ENCODE data around the gene PAQR3. TPM values are rescaled to one million over a fixed set of nuclear protein-coding genes. Genes with fewer than 3 reads are reported as not detected.

PAQR3 gene
- total and polyA plus RNA-seq, 9 of the 15 experiments (the other 6 are each of a cell fraction or from before 2014, with no cell fraction given): 10.7 to 77.1 (median 31.6) TPM

- H3K4me1 ChIP-seq (replicated peaks in 1 of 2; ENCODE audit: control insufficient read depth in 2 of 2, insufficient read depth in 2 of 2, low read length in 2 of 2): peaks cover 0 to 2% of the 10 kb centered on the region in 2 experiments; a peak in 1 of 5 replicates
- no TSS peak for BruUV-seq (replicated peaks)
- ATAC-seq (no peak), DNase-seq (ENCODE audit: extremely low read depth in 1 of 4, low spot score in 3 of 4) (no peak), FAIRE-seq (peak; percentile 35)
- H3K9me3 ChIP-seq (replicated peaks; ENCODE audit: control insufficient read depth, insufficient read depth, low read depth, low read length): no peaks in the 10 kb centered on the region
- TF ChIP-seq MYC (IDR thresholded peaks at IDR 0.05; ENCODE audit: low read depth, low read length) (no peak), MYC (CRISPR knock-in tag; IDR thresholded peaks at IDR 0.05; ENCODE audit: borderline replicate concordance, low read depth) (no peak), MTA3 (IDR thresholded peaks at IDR 0.05; ENCODE audit: borderline replicate concordance) (no peak), BDP1 (IDR thresholded peaks at IDR 0.05; ENCODE audit: insufficient read depth, insufficient read length) (no peak), SIRT6 (IDR thresholded peaks at IDR 0.05; ENCODE audit: low read depth, low read length) (no peak), KLF6 (CRISPR knock-in tag; IDR thresholded peaks at IDR 0.05; ENCODE audit: borderline replicate concordance) (no peak), ZC3H8 (IDR thresholded peaks at IDR 0.05) (no peak), ARID4B (CRISPR knock-in tag; IDR thresholded peaks at IDR 0.05) (no peak), CBX2 (IDR thresholded peaks at IDR 0.05; ENCODE audit: insufficient read depth, low read length, poor library complexity, severe bottlenecking) (no peak), TCF7 (IDR thresholded peaks at IDR 0.05; ENCODE audit: borderline replicate concordance) (no peak), HMG20A (CRISPR knock-in tag; conservative IDR thresholded peaks at IDR 0.05) (no peak), ZNF696 (CRISPR knock-in tag; conservative IDR thresholded peaks at IDR 0.05) (no peak), IFI16 (CRISPR knock-in tag; IDR thresholded peaks at IDR 0.05) (no peak), CC2D1A (IDR thresholded peaks at IDR 0.05) (no peak), SMAD2 (IDR thresholded peaks at IDR 0.05; ENCODE audit: low read depth, low read length) (no peak)
- H4K20me1 ChIP-seq (replicated peaks; ENCODE audit: control insufficient read depth, insufficient read depth, low read length): no peaks in the 10 kb centered on the region
- H3K9me1 ChIP-seq (ENCODE audit: control insufficient read depth, insufficient read depth, low read length): no peaks in the 10 kb centered on the region
- H3K9ac ChIP-seq (ENCODE audit: insufficient read depth in 1 of 2, low read depth in 2 of 2, low read length in 2 of 2): no peak overlapping the region
- 67% methylated on average over 4 of the region's 4 CpGs for WGBS (ENCODE audit: insufficient coverage, low coverage, missing lambda C conversion rate)
- ChIA-PET CTCF (ENCODE audit: low intra/inter-chr PET ratio) (no interaction called here), POLR2A (interaction anchor here (0.6 to 2.1 kb wide), 3 partner anchors 10 to 129 kb away, joined by 3 to 7 read pairs (median 3); no protein-coding TSS in a partner anchor)
- H3K27ac ChIP-seq (ENCODE audit: extremely low read depth, low read depth, low read length): no peak overlapping the region
- H2AFZ ChIP-seq (ENCODE audit: low read depth, low read length): no peak overlapping the region
- peaks cover 56% of the 10 kb centered on the region for H3K36me3 ChIP-seq (ENCODE audit: control insufficient read depth, insufficient read depth, low read length)
- H3K79me2 ChIP-seq (ENCODE audit: control insufficient read depth, insufficient read depth, low read length): no peaks in the 10 kb centered on the region
- no peak overlapping the region for H3K4me2 ChIP-seq (ENCODE audit: insufficient read depth, low read length)
- H3K27me3 ChIP-seq (ENCODE audit: control insufficient read depth in 2 of 2, insufficient read depth in 2 of 2, low read length in 2 of 2): no peaks in the 10 kb centered on the region
- in situ Hi-C loops (cut with MboI): no loop called here
- intact Hi-C loops (cut with micrococcal nuclease): loop anchor here (5.0 kb wide), 1 partner anchor 310 kb away; no protein-coding TSS in a partner anchor
- no peak overlapping the region for H3K4me3 ChIP-seq
Measured at GRCh38 chr4:78922207-78922606, 17.0 kb downstream of the PAQR3 start.

All from K562 (cell line).